OCI-LY3 (cell line): Measurements from ENCODE around the gene POLL.
A peak's percentile ranks its signal among the peaks of the same experiment; 100 is the strongest.
"Not testable (repeated sequence)": the region's sequence is repeated elsewhere in the genome, so short reads cannot be mapped to it uniquely, and the experiment has no call there.

ENCODE experiments used
- H2AFZ ChIP-seq: fragments of 200-600, 300-600 bp; shearing (Covaris generic); 2 replicates; pipeline ENCODE4 v1.6.0; 2014; ENCODE audit warnings: antibody characterized with exemption, low read depth, low read length
- H3K27ac ChIP-seq: fragments of 200-600, 300-600 bp; sonication (generic); 2 replicates; pipeline ENCODE4 v1.5.1; 2014; ENCODE audit warnings: mild to moderate bottlenecking, low read length, moderate library complexity, mixed read lengths
- H3K27me3 ChIP-seq: fragments of 200-600, 300-600 bp; sonication (generic); 2 replicates; pipeline ENCODE4 v1.6.1; 2014; ENCODE audit warnings: low read depth, low read length, mixed read lengths
- H3K36me3 ChIP-seq: fragments of 200-600, 300-600 bp; sonication (generic); replicated peaks from 2 replicates; pipeline ENCODE3; 2014; ENCODE audit warnings: low read depth, low read length, mixed read lengths
- H3K4me1 ChIP-seq: fragments of 300-600, 200-600 bp; sonication (generic); 2 replicates; pipeline ENCODE4 v1.6.1; 2014; ENCODE audit warnings: low read length, mixed read lengths
- H3K4me2 ChIP-seq: fragments of 200-600, 300-600 bp; sonication (generic); 2 replicates; pipeline ENCODE4 v1.6.1; 2014; ENCODE audit warnings: low read length, mixed read lengths
- H3K4me3 ChIP-seq: fragments of 300-600, 200-600 bp; sonication (generic); 2 replicates; pipeline ENCODE4 v1.5.1; 2014; ENCODE audit warnings: antibody characterized with exemption, mild to moderate bottlenecking, low read length, moderate library complexity
- H3K79me2 ChIP-seq: fragments of 300-600, 200-600 bp; shearing (Covaris generic); 2 replicates; pipeline ENCODE4 v1.6.1; 2014; ENCODE audit warnings: mild to moderate bottlenecking, low read length, mixed read lengths
- H3K9ac ChIP-seq: fragments of 300-600, 200-600 bp; shearing (Covaris generic); 2 replicates; pipeline ENCODE4 v1.6.0; 2014; ENCODE audit warnings: mild to moderate bottlenecking, low read length, moderate library complexity
- H3K9me3 ChIP-seq: fragments of 200-600, 300-600 bp; shearing (Covaris generic); 2 replicates; pipeline ENCODE4 v1.6.1; 2014; ENCODE audit warnings: low read length, mixed read lengths; ENCODE audit not compliant: insufficient read depth
- H4K20me1 ChIP-seq: fragments of 200-600, 300-600 bp; sonication (generic); 2 replicates; pipeline ENCODE4 v1.6.1; 2016; ENCODE audit warnings: low read length, mixed read lengths; ENCODE audit not compliant: insufficient read depth
- EZH2phosphoT487 ChIP-seq: fragments of 200-600 bp; shearing (Covaris generic); IDR thresholded peaks from 2 replicates; pipeline ENCODE4 v1.6.1; 2018; ENCODE audit warnings: antibody characterized with exemption, mixed run types, low read depth
- TF ChIP-seq, protein P1 (sequence below): fragments of 200-600, 300-600 bp; sonication (generic); IDR thresholded peaks from 2 replicates; pipeline ENCODE4 v1.5.1; 2014; ENCODE audit warnings: antibody characterized with exemption, low read length, low read depth

Gene POLL

DNA sequence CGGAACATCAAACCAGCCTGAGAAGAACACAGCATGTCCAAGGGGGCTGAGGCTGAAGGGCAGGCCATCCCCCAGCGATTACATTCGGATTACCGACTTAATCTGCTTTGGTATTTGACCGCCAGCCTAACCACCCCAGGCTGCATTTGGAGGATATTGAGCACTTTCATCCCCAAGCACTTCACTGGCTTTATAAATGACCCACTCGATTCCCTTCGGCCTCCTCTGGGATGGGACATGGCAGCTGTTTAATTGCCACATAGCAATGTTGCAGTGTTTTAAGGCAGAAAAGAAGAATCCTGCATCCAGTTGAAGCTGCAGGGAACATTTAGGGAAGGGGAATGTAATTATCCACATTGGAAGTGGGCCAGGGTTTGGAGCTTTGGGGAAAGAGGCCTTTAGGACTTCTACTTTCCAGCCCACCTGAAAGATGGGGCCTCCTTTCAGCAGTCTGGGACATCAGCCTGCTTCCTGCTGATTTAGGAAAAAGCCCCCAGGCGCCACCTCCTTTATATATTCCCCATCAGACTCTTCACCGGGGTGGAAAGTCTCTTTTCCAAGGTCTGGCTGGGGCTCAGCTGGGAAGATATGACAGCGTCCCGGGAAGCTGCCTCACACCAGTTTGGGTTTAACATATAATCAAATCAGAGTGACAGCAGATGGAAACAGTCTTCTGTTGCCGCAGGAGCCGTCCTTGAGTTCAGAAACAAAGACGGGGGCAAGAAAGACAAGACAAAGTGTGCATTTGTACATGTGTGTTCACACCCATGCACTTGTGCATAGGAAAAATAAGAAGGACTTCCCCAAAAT, 9.2 kb upstream of the POLL start:
- Histone ChIP-seq H4K20me1 (no peaks in the 10 kb centered on the region), H3K4me3 (no peak overlapping the region), H3K27me3 (no peaks in the 10 kb centered on the region), H3K9ac (no peak overlapping the region), H3K79me2 (no peaks in the 10 kb centered on the region), H3K27ac (no peak overlapping the region), H3K9me3 (no peaks in the 10 kb centered on the region), H2AFZ (no peak overlapping the region), H3K4me2 (no peak overlapping the region), H3K4me1 (no peaks in the 10 kb centered on the region), H3K36me3 (no peaks in the 10 kb centered on the region)
- no peak for TF ChIP-seq EZH2phosphoT487
- TF ChIP-seq, protein P1, sequence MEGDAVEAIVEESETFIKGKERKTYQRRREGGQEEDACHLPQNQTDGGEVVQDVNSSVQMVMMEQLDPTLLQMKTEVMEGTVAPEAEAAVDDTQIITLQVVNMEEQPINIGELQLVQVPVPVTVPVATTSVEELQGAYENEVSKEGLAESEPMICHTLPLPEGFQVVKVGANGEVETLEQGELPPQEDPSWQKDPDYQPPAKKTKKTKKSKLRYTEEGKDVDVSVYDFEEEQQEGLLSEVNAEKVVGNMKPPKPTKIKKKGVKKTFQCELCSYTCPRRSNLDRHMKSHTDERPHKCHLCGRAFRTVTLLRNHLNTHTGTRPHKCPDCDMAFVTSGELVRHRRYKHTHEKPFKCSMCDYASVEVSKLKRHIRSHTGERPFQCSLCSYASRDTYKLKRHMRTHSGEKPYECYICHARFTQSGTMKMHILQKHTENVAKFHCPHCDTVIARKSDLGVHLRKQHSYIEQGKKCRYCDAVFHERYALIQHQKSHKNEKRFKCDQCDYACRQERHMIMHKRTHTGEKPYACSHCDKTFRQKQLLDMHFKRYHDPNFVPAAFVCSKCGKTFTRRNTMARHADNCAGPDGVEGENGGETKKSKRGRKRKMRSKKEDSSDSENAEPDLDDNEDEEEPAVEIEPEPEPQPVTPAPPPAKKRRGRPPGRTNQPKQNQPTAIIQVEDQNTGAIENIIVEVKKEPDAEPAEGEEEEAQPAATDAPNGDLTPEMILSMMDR: no peak

GRCh38 chr10:101595591-101596433, 7.8 kb upstream of the POLL start:
- no peak overlapping the region for H2AFZ ChIP-seq
- no peak overlapping the region for H3K27ac ChIP-seq
- no peak overlapping the region for H3K4me2 ChIP-seq
- no peaks in the 10 kb centered on the region for H3K36me3 ChIP-seq
- H4K20me1 ChIP-seq: no peaks in the 10 kb centered on the region
- H3K27me3 ChIP-seq: no peaks in the 10 kb centered on the region
- no peaks in the 10 kb centered on the region for H3K9me3 ChIP-seq
- TF ChIP-seq EZH2phosphoT487: no peak
- TF ChIP-seq, protein P1: no peak
- no peaks in the 10 kb centered on the region for H3K4me1 ChIP-seq
- H3K9ac ChIP-seq: no peak overlapping the region
- no peak overlapping the region for H3K4me3 ChIP-seq
- H3K79me2 ChIP-seq: no peaks in the 10 kb centered on the region

DNA sequence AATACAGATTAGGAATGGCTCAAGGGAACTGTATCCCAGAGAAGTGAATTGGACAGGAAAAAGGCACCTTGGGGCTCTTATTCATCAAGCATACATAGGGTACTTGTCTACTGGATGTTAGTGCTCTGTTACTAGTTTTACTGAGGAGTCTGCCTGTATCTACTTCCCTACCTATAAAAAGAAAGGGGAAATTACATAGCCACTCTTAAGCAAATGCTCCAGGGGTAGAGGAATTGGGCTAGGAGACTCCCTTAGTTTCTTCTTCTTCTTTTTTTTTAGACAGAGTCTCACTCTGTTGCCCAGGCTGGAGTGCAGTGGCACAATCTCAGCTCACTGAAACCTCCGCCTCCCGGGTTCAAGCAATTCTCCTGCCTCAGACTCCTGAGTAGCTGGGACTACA, 5.3 kb upstream of the POLL start:
- H3K27ac ChIP-seq, H3K79me2 ChIP-seq, H3K4me1 ChIP-seq, H2AFZ ChIP-seq, H3K4me3 ChIP-seq, H3K27me3 ChIP-seq, H4K20me1 ChIP-seq, H3K36me3 ChIP-seq, H3K9me3 ChIP-seq, H3K9ac ChIP-seq, H3K4me2 ChIP-seq: not testable (repeated sequence)

DNA sequence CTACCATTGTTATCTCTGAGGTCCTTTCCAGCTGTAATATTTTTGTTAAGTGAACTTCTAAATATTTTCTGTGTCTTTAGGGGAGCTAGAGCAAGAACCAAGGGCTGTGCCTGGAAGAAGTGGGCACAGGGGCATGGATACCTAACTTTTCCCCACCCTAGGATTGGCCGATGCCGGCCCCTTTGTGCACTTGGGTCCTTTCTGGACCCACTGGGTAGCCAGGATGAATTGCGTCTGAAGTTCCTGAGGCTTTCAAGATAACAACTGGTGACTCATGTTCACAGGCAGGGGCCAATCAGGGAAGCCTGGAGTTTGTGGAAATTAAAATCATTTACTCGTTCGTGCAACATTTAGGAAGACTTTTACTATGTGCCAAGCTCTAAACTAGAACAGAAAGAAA, 822 bp upstream of the POLL start:
- TF ChIP-seq, protein P1: no peak
- TF ChIP-seq EZH2phosphoT487: no peak
- no peak overlapping the region for H2AFZ ChIP-seq
- peaks cover 9% of the 10 kb centered on the region for H3K79me2 ChIP-seq
- H3K36me3 ChIP-seq: no peaks in the 10 kb centered on the region
- no peaks in the 10 kb centered on the region for H3K27me3 ChIP-seq
- peak overlapping the region; percentile 61 for H3K4me2 ChIP-seq
- H3K4me3 ChIP-seq: peak overlapping the region; percentile 98
- no peaks in the 10 kb centered on the region for H3K9me3 ChIP-seq
- H3K4me1 ChIP-seq: peaks cover 11% of the 10 kb centered on the region
- no peak overlapping the region for H3K9ac ChIP-seq
- no peaks in the 10 kb centered on the region for H4K20me1 ChIP-seq
- H3K27ac ChIP-seq: no peak overlapping the region
